HCT116 (cell line): ENCODE results near the gene DAPK1. TPM values are rescaled to one million over a fixed set of nuclear protein-coding genes. Genes with fewer than 3 reads are reported as not detected.

Experiments
- ATAC-seq: fragments of 200-7000 bp; cut with Tn5 transposase; 2 replicates; pipeline ENCODE4 v1.9.1; 2020; ENCODE audit warnings: mild to moderate bottlenecking, moderate library complexity
- BruUV-seq: library from RNA; stranded (reverse); fragments of 400-500 nt; replicated peaks from 2 replicates; lab custom pipeline; 2021; lab: Mats Ljungman, UMichigan
- CTCF ChIA-PET: fragments of 300-600 bp; sonication (Branson Sonifier 250); formaldehyde crosslinking; loops from one replicate; lab custom pipeline; 2021; ENCODE audit warnings: antibody characterized with exemption; lab: Charles Lee
- POLR2A ChIA-PET: fragments of 300-600, 350-600 bp; sonication (Branson Sonifier 250); formaldehyde crosslinking; loops from one replicate; lab custom pipeline; 2021; ENCODE audit warnings: antibody characterized with exemption; lab: Charles Lee
- RAD21 ChIA-PET, 2 experiments: fragments of 300-600 bp; sonication (Branson Sonifier 250); formaldehyde crosslinking; loops; one replicate each; lab custom pipeline; 2023; ENCODE audit warnings: low total read pairs in 2 of 2; ENCODE audit not compliant: uncharacterized antibody in 2 of 2, unreplicated experiment in 2 of 2, low non-redundant PET in 1 of 2; lab: Charles Lee
- DNase-seq: peaks from one replicate; pipeline ENCODE4 v3.0.0-alpha.2; 2010; ENCODE audit warnings: low read depth, low spot score
- H2AFZ ChIP-seq: fragments of 200-600 bp; shearing (Covaris generic), sonication (generic); 2 replicates; pipeline ENCODE4 v1.6.1; 2017; ENCODE audit warnings: low read depth, mixed run types, mixed read lengths, antibody characterized with exemption, low read length; ENCODE audit not compliant: poor library complexity, severe bottlenecking
- H3K27ac ChIP-seq: 2 replicates; pipeline ENCODE4 v1.5.1; 2012; ENCODE audit warnings: low read depth, low read length
- H3K27me3 ChIP-seq: fragments of 200-600 bp; sonication (generic); 2 replicates; pipeline ENCODE4 v1.6.1; 2016; ENCODE audit warnings: mixed run types, low read length, mixed read lengths; ENCODE audit not compliant: insufficient read depth
- H3K36me3 ChIP-seq, 2 experiments: fragments of 200-500 bp in 1 of 2; fragments of 200-600 bp in 1 of 2; sonication (Bioruptor generic) in 1 of 2; sonication (generic) in 1 of 2; 2 replicates each; pipeline versions ENCODE4 v1.5.1 to v1.6.1; 2014 to 2016; ENCODE audit warnings: low read length in 2 of 2, inconsistent platforms in 1 of 2, mixed read lengths in 1 of 2, mixed run types in 1 of 2; ENCODE audit not compliant: insufficient read depth in 2 of 2, control insufficient read depth in 1 of 2
- H3K4me1 ChIP-seq, 2 experiments: fragments of 200-600 bp in 1 of 2; sonication (generic) in 1 of 2; 2 replicates each; pipeline versions ENCODE4 v1.5.1 to v1.6.1; 2012 to 2017; ENCODE audit warnings: low read length in 2 of 2, inconsistent platforms in 1 of 2, mild to moderate bottlenecking in 1 of 2, mixed read lengths in 1 of 2, mixed run types in 1 of 2, moderate library complexity in 1 of 2; ENCODE audit not compliant: insufficient read depth in 2 of 2, control insufficient read depth in 1 of 2
- H3K4me2 ChIP-seq: fragments of 200-600 bp; sonication (generic); 2 replicates; pipeline ENCODE4 v1.6.1; 2017; ENCODE audit warnings: mixed run types, low read length, mixed read lengths
- H3K4me3 ChIP-seq, 2 experiments: fragments of 200-600 bp in 1 of 2; sonication (generic) in 1 of 2; replicated peaks in 1 of 2; 2 replicates each; pipeline ENCODE4 v1.5.1; 2011 to 2016; ENCODE audit warnings: low read length in 2 of 2, control low read depth in 1 of 2, low read depth in 1 of 2, mild to moderate bottlenecking in 1 of 2, mixed read lengths in 1 of 2, mixed run types in 1 of 2
- H3K79me2 ChIP-seq: fragments of 200-600 bp; sonication (generic); 2 replicates; pipeline ENCODE4 v1.6.1; 2017; ENCODE audit warnings: mild to moderate bottlenecking, mixed run types, low read length, moderate library complexity, mixed read lengths; ENCODE audit not compliant: insufficient read depth
- H3K9ac ChIP-seq: fragments of 200-600 bp; sonication (generic); 2 replicates; pipeline ENCODE4 v1.6.1; 2016; ENCODE audit warnings: low read length, mixed read lengths
- H3K9me2 ChIP-seq: fragments of 200-600 bp; sonication (generic), shearing (Covaris generic); 2 replicates; pipeline ENCODE4 v1.6.1; 2017; ENCODE audit warnings: mixed run types, mild to moderate bottlenecking, moderate library complexity; ENCODE audit not compliant: insufficient read depth
- H3K9me3 ChIP-seq, 2 experiments: fragments of 200-500 bp in 1 of 2; fragments of 200-600 bp in 1 of 2; sonication (Bioruptor generic) in 1 of 2; sonication (generic) in 1 of 2; 2 replicates each; pipeline ENCODE4 v1.6.1; 2014 to 2017; ENCODE audit warnings: low read length in 2 of 2, mixed read lengths in 2 of 2, inconsistent platforms in 1 of 2, low read depth in 1 of 2, mild to moderate bottlenecking in 1 of 2, mixed run types in 1 of 2, moderate library complexity in 1 of 2; ENCODE audit not compliant: control insufficient read depth in 1 of 2, insufficient read depth in 1 of 2
- H4K20me1 ChIP-seq: fragments of 200-600 bp; sonication (generic), shearing (Covaris generic); 2 replicates; pipeline ENCODE4 v1.6.1; 2017; ENCODE audit warnings: mixed run types, mild to moderate bottlenecking, moderate library complexity; ENCODE audit not compliant: insufficient read depth
- CEBPB ChIP-seq: IDR thresholded peaks from 2 replicates; pipeline ENCODE4 v1.6.1; 2012; ENCODE audit warnings: low read depth
- EZH2phosphoT487 ChIP-seq: fragments of 200-600 bp; IDR thresholded peaks from 2 replicates; pipeline ENCODE4 v1.6.1; 2018; ENCODE audit warnings: antibody characterized with exemption, borderline replicate concordance
- JUND ChIP-seq: IDR thresholded peaks from 2 replicates; pipeline ENCODE4 v1.6.1; 2012
- POLR2A ChIP-seq: IDR thresholded peaks from 2 replicates; pipeline ENCODE4 v1.7.0; 2011; ENCODE audit warnings: borderline replicate concordance; ENCODE audit not compliant: insufficient read depth, insufficient read length; ENCODE audit errors: extremely low read depth
- RAD21 ChIP-seq: IDR thresholded peaks from 2 replicates; pipeline ENCODE4 v1.6.1; 2012; ENCODE audit warnings: low read depth, mild to moderate bottlenecking
- SIN3A ChIP-seq: IDR thresholded peaks from 2 replicates; pipeline ENCODE4 v1.6.1; 2012; ENCODE audit warnings: low read depth
- SRF ChIP-seq: IDR thresholded peaks from 2 replicates; pipeline ENCODE4 v1.6.1; 2012; ENCODE audit warnings: low read depth
- YY1 ChIP-seq: IDR thresholded peaks from 2 replicates; pipeline ENCODE4 v1.6.1; 2011; ENCODE audit warnings: low read length, low read depth, moderate library complexity, mild to moderate bottlenecking; ENCODE audit not compliant: insufficient replicate concordance; ENCODE audit errors: extremely low read depth
- ZBTB33 ChIP-seq: IDR thresholded peaks from 2 replicates; pipeline ENCODE4 v1.6.1; 2011; ENCODE audit warnings: mild to moderate bottlenecking, low read length, moderate library complexity; ENCODE audit not compliant: insufficient replicate concordance; ENCODE audit errors: extremely low read depth
- ZNF274 ChIP-seq: fragments of 200-500 bp; sonication (Bioruptor generic); IDR thresholded peaks from 2 replicates; pipeline ENCODE4 v1.6.1; 2014; ENCODE audit warnings: mild to moderate bottlenecking, low read depth, low read length, inconsistent platforms
- intact Hi-C: fragments of 100-400 bp; cut with micrococcal nuclease; formaldehyde crosslinking; loops from 2 replicates; pipeline ENCODE4 v1.10.0; 2022
- total RNA-seq: library from RNA; stranded (reverse); gene quantifications from one replicate; pipeline ENCODE4 v1.2.1, GENCODE V29; 2021; ENCODE audit not compliant: unreplicated experiment
- TF ChIP-seq, protein P1 (sequence below), 3 experiments: fragments of 200-600 bp in 1 of 3; sonication (generic) in 1 of 3; IDR thresholded peaks in 2 of 3; conservative IDR thresholded peaks in 1 of 3; 2 replicates each; pipeline ENCODE4 v1.5.1; 2012 to 2017; ENCODE audit warnings: low read depth in 2 of 3, low read length in 2 of 3, antibody characterized with exemption in 1 of 3, borderline replicate concordance in 1 of 3, control low read depth in 1 of 3, mild to moderate bottlenecking in 1 of 3, mixed read lengths in 1 of 3, mixed run types in 1 of 3, moderate library complexity in 1 of 3; ENCODE audit not compliant: insufficient read depth in 1 of 3
- TF ChIP-seq, protein P2 (sequence below): IDR thresholded peaks from 2 replicates; pipeline ENCODE4 v1.6.1; 2012

The DAPK1 gene
- total RNA-seq, 1 experiment from 2014 or later: 5.6 TPM

- TF ChIP-seq ZNF274 (no peak), JUND (no peak), POLR2A (no peak), SIN3A (no peak)
- TF ChIP-seq, protein P1, sequence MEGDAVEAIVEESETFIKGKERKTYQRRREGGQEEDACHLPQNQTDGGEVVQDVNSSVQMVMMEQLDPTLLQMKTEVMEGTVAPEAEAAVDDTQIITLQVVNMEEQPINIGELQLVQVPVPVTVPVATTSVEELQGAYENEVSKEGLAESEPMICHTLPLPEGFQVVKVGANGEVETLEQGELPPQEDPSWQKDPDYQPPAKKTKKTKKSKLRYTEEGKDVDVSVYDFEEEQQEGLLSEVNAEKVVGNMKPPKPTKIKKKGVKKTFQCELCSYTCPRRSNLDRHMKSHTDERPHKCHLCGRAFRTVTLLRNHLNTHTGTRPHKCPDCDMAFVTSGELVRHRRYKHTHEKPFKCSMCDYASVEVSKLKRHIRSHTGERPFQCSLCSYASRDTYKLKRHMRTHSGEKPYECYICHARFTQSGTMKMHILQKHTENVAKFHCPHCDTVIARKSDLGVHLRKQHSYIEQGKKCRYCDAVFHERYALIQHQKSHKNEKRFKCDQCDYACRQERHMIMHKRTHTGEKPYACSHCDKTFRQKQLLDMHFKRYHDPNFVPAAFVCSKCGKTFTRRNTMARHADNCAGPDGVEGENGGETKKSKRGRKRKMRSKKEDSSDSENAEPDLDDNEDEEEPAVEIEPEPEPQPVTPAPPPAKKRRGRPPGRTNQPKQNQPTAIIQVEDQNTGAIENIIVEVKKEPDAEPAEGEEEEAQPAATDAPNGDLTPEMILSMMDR (IDR thresholded peaks at IDR 0.05 in 2 of 3, conservative IDR thresholded peaks at IDR 0.05 in 1 of 3; ENCODE audit: borderline replicate concordance in 1 of 3, insufficient read depth in 1 of 3, low read depth in 2 of 3, low read length in 2 of 3): no peak
Measured at GRCh38 chr9:87683751-87684626, 186.3 kb downstream of the DAPK1 start (continued).

DNA sequence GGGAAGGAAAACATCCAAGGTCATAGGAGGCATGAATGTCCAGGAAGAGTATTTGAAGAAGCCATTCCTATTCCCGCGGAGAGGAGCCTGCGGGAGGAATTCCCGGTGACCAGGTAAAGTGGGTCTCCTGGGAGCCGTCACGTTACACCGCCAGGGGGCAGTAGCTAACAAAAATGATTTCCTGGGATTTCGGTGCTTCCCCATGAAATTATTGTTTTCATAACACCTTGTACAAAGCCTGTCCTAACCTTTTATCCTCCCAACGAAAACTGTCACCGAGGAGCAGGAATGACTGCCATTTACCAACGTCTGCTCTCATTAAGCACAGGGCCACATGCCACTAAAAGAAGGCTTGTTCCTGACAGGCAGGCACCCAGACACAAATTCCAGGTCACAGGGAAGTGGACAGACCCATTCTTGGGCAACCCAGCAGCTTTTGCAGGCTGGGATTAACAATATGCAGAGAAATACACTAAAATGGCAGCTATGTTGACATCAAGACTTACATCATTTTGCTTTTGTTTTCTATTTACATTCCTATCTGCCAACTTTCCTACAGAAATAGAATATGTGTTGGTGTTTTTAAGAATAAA lies 187.1 kb downstream of the DAPK1 start:
- ATAC-seq: peak; percentile 90
- no peak overlapping the region for H3K9ac ChIP-seq
- DNase-seq: peak; percentile 15
- no peak overlapping the region for H3K27ac ChIP-seq
- H3K4me2 ChIP-seq: peak overlapping the region; percentile 32; the same call in 1 of the 2 replicates
- H3K4me3 ChIP-seq: no peak overlapping the region
- H2AFZ ChIP-seq: peak overlapping the region; percentile 63
- H4K20me1 ChIP-seq: no peaks in the 10 kb centered on the region
- H3K79me2 ChIP-seq: no peaks in the 10 kb centered on the region
- H3K27me3 ChIP-seq: no peaks in the 10 kb centered on the region
- POLR2A ChIA-PET: interaction anchor here (0.9 kb wide), 1 partner anchor 41 kb away, joined by 3 read pairs; the partner anchor contains the start of gene CTSL
- no peaks in the 10 kb centered on the region for H3K36me3 ChIP-seq
- H3K9me3 ChIP-seq: no peaks in the 10 kb centered on the region
- BruUV-seq: no TSS peak
- H3K4me1 ChIP-seq: peaks cover 0 to 4% of the 10 kb centered on the region in 2 experiments; a peak in 1 of 4 replicates
- TF ChIP-seq CEBPB (no peak), ZBTB33 (no peak), RAD21 (peak; percentile 88), SRF (no peak), EZH2phosphoT487 (no peak), YY1 (no peak)
- TF ChIP-seq, protein P2, sequence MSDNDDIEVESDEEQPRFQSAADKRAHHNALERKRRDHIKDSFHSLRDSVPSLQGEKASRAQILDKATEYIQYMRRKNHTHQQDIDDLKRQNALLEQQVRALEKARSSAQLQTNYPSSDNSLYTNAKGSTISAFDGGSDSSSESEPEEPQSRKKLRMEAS: 0 out of 2 replicates have a peak, but pooled peaks have one; percentile 26
- TF ChIP-seq, protein P1 (IDR thresholded peaks at IDR 0.05 in 2 of 3, conservative IDR thresholded peaks at IDR 0.05 in 1 of 3; ENCODE audit: borderline replicate concordance in 1 of 3, insufficient read depth in 1 of 3, low read depth in 2 of 3, low read length in 2 of 3): peak; percentile 72 to 86 (median 75); a peak in 5 of 6 replicates
- intact Hi-C loops: loop anchor here (1.0 to 10.0 kb wide), 2 partner anchors 129 to 1320 kb away; no protein-coding TSS in a partner anchor
- CTCF ChIA-PET: interaction anchor here (0.7 to 3.4 kb wide), 13 partner anchors 11 to 308 kb away, joined by 3 to 33 read pairs (median 3); partner anchors contain the start of gene CTSL
- no peaks in the 10 kb centered on the region for H3K9me2 ChIP-seq
- RAD21 ChIA-PET: interaction anchor here (0.6 to 1.3 kb wide), 3 partner anchors 10 to 42 kb away, joined by 3 read pairs; partner anchors contain the start of gene CTSL (in 2 of the 2)
